PFSK-1 (cell line): ENCODE measurements around the gene CEBPE.

Experiments
- FOXP2 ChIP-seq: optimal IDR thresholded peaks from 2 replicates; pipeline ENCODE3; 2011; ENCODE audit warnings: borderline replicate concordance, control low read depth, inconsistent platforms; ENCODE audit not compliant: insufficient read depth; ENCODE audit errors: extremely low read length, extremely low read depth
- POLR2AphosphoS5 ChIP-seq: IDR thresholded peaks from 2 replicates; pipeline ENCODE4 v1.6.1; 2012; ENCODE audit warnings: low read depth, mild to moderate bottlenecking, control low read depth, low read length, moderate library complexity
- REST ChIP-seq, 2 experiments: IDR thresholded peaks; 2 replicates each; pipeline versions ENCODE4 v1.6.1 to v1.8.0; 2011 to 2012; ENCODE audit warnings: low read depth in 2 of 2, low read length in 2 of 2, control low read depth in 1 of 2, inconsistent platforms in 1 of 2, mild to moderate bottlenecking in 1 of 2, moderate library complexity in 1 of 2; ENCODE audit not compliant: insufficient read depth in 1 of 2
- SIN3A ChIP-seq: IDR thresholded peaks from 2 replicates; pipeline ENCODE4 v1.6.1; 2012; ENCODE audit warnings: mild to moderate bottlenecking, low read length, moderate library complexity, borderline replicate concordance; ENCODE audit not compliant: insufficient read depth
- TAF1 ChIP-seq: IDR thresholded peaks from 2 replicates; pipeline ENCODE4 v1.6.1; 2012; ENCODE audit warnings: low read length, control low read depth, borderline replicate concordance; ENCODE audit not compliant: insufficient read depth

DNA sequence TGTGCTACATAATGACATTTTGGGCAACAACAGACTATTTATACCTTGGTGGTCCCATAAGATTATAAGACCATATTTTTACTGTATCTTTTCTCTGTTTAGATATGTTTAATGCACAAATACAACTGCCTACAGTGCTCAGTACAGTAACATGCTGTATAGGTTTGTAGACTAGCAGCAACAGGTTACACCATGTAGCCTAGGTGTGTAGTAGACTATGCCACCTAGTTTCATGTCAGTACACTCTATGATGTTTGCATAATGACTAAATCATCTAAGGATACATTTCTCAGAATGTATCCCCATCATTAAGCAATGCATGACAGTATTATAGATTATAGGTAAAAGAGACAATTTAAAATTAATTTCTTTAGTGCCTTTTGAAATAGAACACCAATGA, 30.7 kb upstream of the CEBPE start:
- TF ChIP-seq POLR2AphosphoS5 (no peak), SIN3A (no peak), REST (IDR thresholded peaks at IDR 0.05; ENCODE audit: insufficient read depth in 1 of 2, low read depth in 2 of 2, low read length in 2 of 2) (no peak), TAF1 (no peak), FOXP2 (no peak)
